ENCODE data around the gene MTOR. TPM values are rescaled to one million over a fixed set of nuclear protein-coding genes. Genes with fewer than 3 reads are reported as not detected.
A peak's percentile ranks its signal among the peaks of the same experiment; 100 is the strongest.
"Not testable (repeated sequence)": the region's sequence is repeated elsewhere in the genome, so short reads cannot be mapped to it uniquely, and the experiment has no call there.

Gene MTOR
- 10 to 100 TPM; 32.9 to 36.2 TPM for total RNA-seq

DNA sequence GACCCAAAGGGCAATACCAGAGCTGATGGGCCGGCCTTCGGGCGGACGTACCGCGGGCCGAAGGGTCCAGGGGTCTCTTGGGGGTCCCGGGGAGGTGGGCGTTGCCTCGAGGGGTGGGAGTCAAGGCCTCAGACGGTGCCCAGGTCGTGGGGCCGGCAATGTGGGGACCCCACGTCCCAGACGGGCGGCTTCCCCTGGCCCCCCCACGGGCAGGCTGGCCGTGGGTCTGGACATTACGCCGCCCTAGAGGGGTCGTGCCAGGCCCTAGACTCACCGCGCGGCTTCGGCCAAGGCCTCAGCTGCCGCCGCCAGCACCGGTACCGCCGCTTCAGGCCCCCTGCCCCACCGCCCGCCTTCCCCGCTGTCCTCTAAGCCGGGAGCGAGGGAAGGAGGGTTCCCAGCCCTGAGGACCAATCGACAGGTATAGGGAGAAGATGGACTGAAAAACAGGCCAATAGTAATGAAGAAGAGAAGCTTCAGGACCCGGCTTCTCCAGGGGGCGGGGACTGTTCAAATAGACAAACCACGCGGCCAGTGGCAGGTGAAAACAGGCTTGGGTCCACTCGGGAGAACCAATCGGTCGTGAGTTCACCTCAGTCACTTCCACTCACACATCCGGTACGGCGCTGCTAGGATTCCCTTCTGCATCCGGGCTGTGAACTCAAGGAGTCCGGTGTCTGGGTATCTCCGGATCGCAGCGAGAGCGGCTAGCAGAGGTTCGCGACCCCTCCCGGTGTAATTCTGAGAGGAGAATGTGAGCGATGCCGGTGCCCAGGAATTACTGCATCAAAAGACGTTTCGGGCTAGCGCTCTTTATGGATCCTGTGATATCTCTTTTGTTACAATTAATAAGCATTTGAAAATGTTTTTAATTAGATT is at the start of gene MTOR:
Gene MTOR, minus strand, starts transcription at position 381 of the 879 bp plus-strand sequence. CDS start 3,142 bp downstream, outside the sequence.
- CTCF ChIA-PET = interaction anchor here (0.6 to 2.5 kb wide), 11 partner anchors 13 to 457 kb away, joined by 3 to 10 read pairs (median 4); partner anchors contain the start of gene FBXO6
- Mint-ChIP-seq H3K27ac (peak within 1 kb of the TSS; percentile 80), H3K4me3 (peak within 1 kb of the TSS; percentile 85), H3K36me3 (ENCODE audit: low read depth) (peaks cover 21% of the 10 kb centered on the region), H3K9me3 (no peaks in the 10 kb centered on the region), H3K4me1 (peaks cover 25% of the 10 kb centered on the region), H3K27me3 (no peaks in the 10 kb centered on the region)
- POLR2A ChIA-PET = interaction anchor here (0.6 to 3.4 kb wide), 27 partner anchors 10 to 647 kb away, joined by 3 to 59 read pairs (median 4); partner anchors contain the start of genes EXOSC10, FBXO6, TARDBP and UBIAD1
- DNase-seq = peak; percentile 98

DNA sequence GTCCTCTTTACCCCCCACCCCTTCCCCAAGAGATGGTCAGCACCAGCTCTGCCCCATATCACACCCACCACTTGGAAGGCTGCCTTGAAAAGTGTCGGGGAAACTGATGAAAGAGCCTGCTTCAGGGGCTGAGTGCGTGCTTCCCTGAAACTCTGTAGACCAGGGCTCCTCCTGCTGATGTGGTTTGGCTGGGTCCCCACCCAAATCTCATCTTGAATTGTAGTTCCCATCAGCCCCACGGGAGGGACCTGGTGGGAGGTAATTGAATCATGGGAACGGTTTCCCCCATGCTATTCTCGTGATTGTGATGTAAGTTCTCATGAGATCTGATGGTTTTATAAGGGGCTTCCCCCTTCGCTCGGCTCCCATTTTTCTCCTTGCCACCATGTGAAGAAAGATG is 47.0 kb upstream of the MTOR start:
- H3K27me3 Mint-ChIP-seq = peaks cover 2% of the 10 kb centered on the region
- no peaks in the 10 kb centered on the region for H3K9me3 Mint-ChIP-seq
- ChIA-PET POLR2A (no interaction called here), CTCF (no interaction called here)
- H3K27ac Mint-ChIP-seq = no peak overlapping the region
- no peak for DNase-seq
- no peak overlapping the region for H3K4me3 Mint-ChIP-seq
- H3K36me3 Mint-ChIP-seq (ENCODE audit: low read depth) = no peaks in the 10 kb centered on the region
- H3K4me1 Mint-ChIP-seq = peaks cover 3% of the 10 kb centered on the region

DNA sequence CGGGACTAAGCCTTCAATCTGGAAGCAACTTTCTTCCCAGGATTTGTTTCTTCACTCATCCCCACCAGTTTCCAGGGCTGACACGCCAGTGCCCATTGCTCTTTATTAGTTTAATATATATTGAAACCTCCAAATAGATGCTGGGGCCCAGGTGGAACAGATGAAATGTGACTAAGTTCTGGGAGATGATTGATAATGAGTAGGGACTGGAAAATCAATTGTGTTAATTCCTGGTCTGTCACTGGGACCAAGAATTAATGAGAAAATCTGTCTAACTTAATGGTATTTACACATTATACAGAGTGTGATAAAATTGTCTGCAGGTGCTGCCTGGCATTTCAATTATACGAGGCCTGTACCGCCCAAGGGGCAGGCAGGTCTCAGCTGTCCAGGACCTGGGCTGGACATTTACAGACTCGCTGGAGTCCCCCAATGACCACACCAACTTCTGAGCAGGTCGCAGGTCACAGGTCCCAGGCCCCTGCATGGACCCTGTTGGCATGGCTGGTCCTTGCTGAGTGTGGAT is 46.4 kb upstream of the MTOR start:
- H3K36me3 Mint-ChIP-seq (ENCODE audit: low read depth) = no peaks in the 10 kb centered on the region
- no peak overlapping the region for H3K4me3 Mint-ChIP-seq
- H3K4me1 Mint-ChIP-seq = peaks cover 3% of the 10 kb centered on the region
- no peaks in the 10 kb centered on the region for H3K9me3 Mint-ChIP-seq
- no peak for DNase-seq
- no peak overlapping the region for H3K27ac Mint-ChIP-seq
- POLR2A ChIA-PET = no interaction called here
- CTCF ChIA-PET = no interaction called here
- H3K27me3 Mint-ChIP-seq = peaks cover 2% of the 10 kb centered on the region

DNA sequence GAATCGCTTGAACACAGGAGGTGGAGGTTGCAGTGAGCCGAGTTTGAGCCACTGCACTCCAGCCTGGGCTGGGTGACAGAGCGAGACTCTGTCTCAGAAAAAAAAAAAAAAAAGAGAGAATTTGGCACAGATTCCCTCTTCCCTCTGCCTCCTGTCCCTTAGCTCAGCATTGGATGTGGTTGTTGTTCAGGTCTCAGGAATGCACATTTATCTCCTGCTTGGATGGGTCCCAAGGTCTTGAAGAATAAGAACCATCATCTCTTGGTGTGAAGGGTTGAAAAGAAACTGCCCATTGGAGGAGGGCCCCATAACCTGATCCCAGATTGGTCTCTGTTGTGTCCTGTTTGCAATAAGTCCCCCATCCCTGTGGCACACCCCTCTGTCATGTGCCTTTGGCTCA is 45.5 kb upstream of the MTOR start:
- ChIA-PET POLR2A (no interaction called here), CTCF (no interaction called here)
- H3K4me3 Mint-ChIP-seq = no peak overlapping the region
- H3K27ac Mint-ChIP-seq = no peak overlapping the region
- H3K27me3 Mint-ChIP-seq = peaks cover 2% of the 10 kb centered on the region
- H3K4me1 Mint-ChIP-seq = peaks cover 3% of the 10 kb centered on the region
- DNase-seq = no peak
- no peaks in the 10 kb centered on the region for H3K36me3 Mint-ChIP-seq (ENCODE audit: low read depth)
- H3K9me3 Mint-ChIP-seq = no peaks in the 10 kb centered on the region

DNA sequence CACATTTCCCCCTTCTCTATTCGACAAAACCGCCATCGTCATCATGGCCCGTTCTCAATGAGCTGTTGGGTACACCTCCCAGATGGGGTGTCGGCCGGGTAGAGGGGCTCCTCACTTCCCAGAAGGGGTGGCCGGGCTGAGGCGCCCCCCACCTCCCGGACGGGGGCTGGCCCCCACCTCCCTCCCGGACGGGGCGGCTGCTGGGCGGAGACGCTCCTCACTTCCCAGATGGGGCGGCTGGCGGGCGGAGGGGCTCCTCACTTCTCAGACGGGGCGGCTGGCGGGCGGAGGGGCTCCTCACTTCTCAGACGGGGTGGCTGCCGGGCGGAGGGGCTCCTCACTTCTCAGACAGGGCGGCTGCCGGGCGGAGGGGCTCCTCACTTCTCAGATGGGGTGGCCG is 43.2 kb upstream of the MTOR start:
- POLR2A ChIA-PET, H3K4me3 Mint-ChIP-seq, H3K27me3 Mint-ChIP-seq: not testable (repeated sequence)

DNA sequence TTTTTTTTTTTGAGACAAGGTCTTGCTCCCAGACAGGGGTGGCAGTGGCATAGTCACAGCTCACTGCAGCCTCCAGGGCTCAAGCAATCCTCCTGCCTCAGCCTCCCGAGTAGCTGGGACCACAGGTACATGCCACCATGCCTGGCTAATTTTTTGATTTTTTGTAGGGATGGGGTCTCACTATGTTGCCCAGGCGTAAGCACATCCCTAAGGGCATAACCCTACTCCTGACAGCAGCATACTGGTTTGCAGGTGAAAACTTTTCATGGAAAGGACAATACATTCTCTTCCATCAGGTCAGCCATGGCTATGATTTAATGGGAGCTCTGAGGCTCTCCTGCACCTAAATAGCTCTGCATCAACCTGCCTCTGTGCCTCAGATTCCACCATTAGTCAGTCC is 40.0 kb upstream of the MTOR start:
- CTCF ChIA-PET = no interaction called here
- no peak overlapping the region for H3K4me3 Mint-ChIP-seq
- no peaks in the 10 kb centered on the region for H3K36me3 Mint-ChIP-seq (ENCODE audit: low read depth)
- DNase-seq = no peak
- POLR2A ChIA-PET = no interaction called here
- no peak overlapping the region for H3K27ac Mint-ChIP-seq
- peaks cover 14% of the 10 kb centered on the region for H3K4me1 Mint-ChIP-seq
- H3K9me3 Mint-ChIP-seq = no peaks in the 10 kb centered on the region
- no peaks in the 10 kb centered on the region for H3K27me3 Mint-ChIP-seq

More for the DNA sequence above, 43.2 kb upstream of the MTOR start:
- H3K9me3 Mint-ChIP-seq; CTCF ChIA-PET; H3K36me3 Mint-ChIP-seq (ENCODE audit: low read depth); H3K27ac Mint-ChIP-seq; DNase-seq; H3K4me1 Mint-ChIP-seq: not testable (repeated sequence)

DNA sequence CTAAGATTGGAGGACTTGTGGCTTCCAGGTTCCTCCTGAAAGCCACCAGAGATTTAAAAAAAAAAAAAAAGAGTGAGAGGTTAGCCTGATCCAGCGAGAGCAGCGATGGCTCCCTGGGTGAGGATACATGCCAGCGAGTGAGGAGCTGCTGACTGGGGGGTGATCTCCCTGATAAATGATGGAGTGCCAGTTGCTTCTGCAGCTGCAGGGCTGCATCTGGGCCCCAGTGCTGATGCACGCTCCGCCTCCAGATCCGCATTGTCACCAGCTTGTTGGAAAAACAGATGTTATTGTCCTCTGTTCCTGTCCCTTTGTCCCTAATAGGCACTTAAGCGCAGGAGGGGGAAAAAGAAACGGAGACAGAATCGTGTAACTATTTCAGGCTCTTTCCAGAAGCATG is 39.2 kb upstream of the MTOR start:
- Mint-ChIP-seq H3K9me3 (no peaks in the 10 kb centered on the region), H3K4me1 (peaks cover 22% of the 10 kb centered on the region), H3K27me3 (no peaks in the 10 kb centered on the region), H3K36me3 (ENCODE audit: low read depth) (peaks cover 2% of the 10 kb centered on the region), H3K27ac (no peak overlapping the region), H3K4me3 (no peak overlapping the region)
- POLR2A ChIA-PET = no interaction called here
- CTCF ChIA-PET = interaction anchor here (1.0 kb wide), 1 partner anchor 344 kb away, joined by 3 read pairs; no protein-coding TSS in a partner anchor
- no peak for DNase-seq

DNA sequence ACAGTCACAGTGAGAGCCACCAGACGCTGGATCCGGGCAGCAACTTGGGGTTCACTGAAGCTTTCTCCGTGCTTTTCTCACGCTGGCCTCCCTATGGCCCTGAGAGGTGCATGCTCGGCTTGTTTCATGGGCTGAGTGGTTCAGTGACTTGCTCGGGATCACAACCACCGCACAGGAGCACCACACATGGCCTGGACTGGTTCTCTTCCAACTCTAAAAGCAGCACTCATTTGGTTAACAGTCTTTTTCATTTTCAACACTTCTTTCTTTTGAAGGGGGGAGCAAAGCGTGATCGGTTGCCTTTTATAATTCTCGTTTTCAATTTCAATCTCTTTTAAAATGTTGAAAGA is 36.8 kb upstream of the MTOR start:
- POLR2A ChIA-PET = interaction anchor here (0.6 kb wide), 1 partner anchor 264 kb away, joined by 3 read pairs; no protein-coding TSS in a partner anchor
- peak overlapping the region; percentile 71 for H3K27ac Mint-ChIP-seq
- no peaks in the 10 kb centered on the region for H3K9me3 Mint-ChIP-seq
- no peaks in the 10 kb centered on the region for H3K27me3 Mint-ChIP-seq
- DNase-seq = no peak
- peaks cover 45% of the 10 kb centered on the region for H3K4me1 Mint-ChIP-seq
- CTCF ChIA-PET = no interaction called here
- H3K36me3 Mint-ChIP-seq (ENCODE audit: low read depth) = peaks cover 14% of the 10 kb centered on the region
- no peak overlapping the region for H3K4me3 Mint-ChIP-seq

DNA sequence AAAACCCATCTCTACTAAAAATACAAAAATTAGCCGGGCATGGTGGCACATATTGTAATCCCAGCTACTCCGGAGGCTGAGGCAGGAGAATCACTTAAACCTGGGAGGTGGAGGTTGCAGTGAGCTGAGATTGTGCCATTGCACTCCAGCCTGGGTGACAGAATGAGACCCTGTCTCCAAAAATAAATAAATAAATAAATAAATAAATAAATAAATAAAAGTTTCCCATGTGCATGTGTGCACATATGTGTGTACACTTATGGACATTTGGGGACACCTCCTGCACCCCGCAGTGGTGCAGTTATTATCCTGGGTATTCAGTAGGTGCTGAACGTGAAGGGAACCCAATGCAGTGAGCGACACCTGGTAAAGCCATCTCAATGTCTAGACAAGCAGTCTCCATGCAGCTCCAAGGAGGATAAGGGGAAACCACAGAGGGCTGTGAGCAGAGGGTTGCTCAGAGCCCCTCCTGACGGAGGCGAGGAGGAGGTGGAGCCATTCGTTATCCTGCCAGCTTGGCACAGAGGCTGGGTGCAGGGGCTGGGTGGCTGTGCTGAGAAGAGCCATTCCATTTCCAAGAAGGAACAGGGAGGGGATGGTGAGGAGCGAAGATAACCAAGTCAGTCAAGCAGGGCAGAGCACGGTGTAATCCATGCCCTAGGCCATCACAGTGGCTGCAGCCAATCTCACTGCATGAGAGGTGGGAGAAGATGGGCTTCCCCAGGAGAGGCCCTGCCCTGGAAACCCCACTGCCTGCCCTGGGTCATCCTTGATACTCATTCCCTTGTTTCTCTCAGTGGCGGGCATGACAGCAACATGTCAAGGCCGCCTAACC is 36.3 kb upstream of the MTOR start:
- peaks cover 45% of the 10 kb centered on the region for H3K4me1 Mint-ChIP-seq
- no peak overlapping the region for H3K4me3 Mint-ChIP-seq
- no peaks in the 10 kb centered on the region for H3K9me3 Mint-ChIP-seq
- ChIA-PET POLR2A (interaction anchor here (0.6 kb wide), 1 partner anchor 263 kb away, joined by 3 read pairs; no protein-coding TSS in a partner anchor), CTCF (no interaction called here)
- H3K36me3 Mint-ChIP-seq (ENCODE audit: low read depth) = peaks cover 14% of the 10 kb centered on the region
- H3K27me3 Mint-ChIP-seq = no peaks in the 10 kb centered on the region
- no peak overlapping the region for H3K27ac Mint-ChIP-seq
- no peak for DNase-seq

DNA sequence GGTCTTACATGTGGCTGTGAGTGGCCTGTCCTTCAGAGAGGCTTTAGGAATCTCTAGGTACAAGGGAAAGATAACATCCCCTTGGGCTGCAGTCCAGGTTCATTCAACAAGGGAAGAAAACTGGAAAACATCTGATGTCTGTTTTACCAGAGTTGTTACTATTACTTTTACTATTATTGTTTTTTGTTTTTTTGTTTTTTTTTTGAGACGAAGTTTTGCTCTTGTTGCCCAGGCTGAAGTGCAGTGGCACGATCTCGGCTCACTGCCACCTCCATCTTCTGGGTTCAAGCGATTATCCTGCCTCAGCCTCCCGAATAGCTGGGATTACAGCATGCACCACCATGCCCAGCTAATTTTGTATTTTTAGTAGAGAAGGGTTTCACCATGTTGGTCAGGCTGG is 35.4 kb upstream of the MTOR start:
- DNase-seq, POLR2A ChIA-PET, H3K9me3 Mint-ChIP-seq, H3K27ac Mint-ChIP-seq, H3K4me3 Mint-ChIP-seq, H3K27me3 Mint-ChIP-seq: not testable (repeated sequence)
- Mint-ChIP-seq H3K4me1 (peaks cover 49% of the 10 kb centered on the region), H3K36me3 (ENCODE audit: low read depth) (peaks cover 14% of the 10 kb centered on the region)
- CTCF ChIA-PET = interaction anchor here (1.7 kb wide), 1 partner anchor 58 kb away, joined by 7 read pairs; no protein-coding TSS in a partner anchor

DNA sequence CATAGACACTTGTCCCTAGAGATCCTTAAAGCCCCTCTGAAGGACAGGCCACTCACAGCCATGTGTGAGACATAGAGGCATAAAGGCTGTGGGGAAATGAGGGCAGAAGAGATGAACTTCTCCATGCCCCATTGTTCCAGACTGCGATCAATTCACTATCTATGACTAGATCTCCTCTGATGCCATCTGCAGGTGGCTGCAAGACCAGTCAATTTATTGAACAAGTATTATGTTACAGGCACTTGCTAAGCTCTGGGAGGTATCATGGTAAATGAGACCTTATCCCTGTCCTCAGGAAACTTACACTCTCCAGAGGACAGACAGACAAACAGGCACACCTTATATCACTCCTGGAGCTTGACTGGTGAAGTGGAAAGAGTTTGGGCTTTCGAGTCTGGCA is 33.6 kb upstream of the MTOR start:
- no peak overlapping the region for H3K4me3 Mint-ChIP-seq
- DNase-seq = no peak
- CTCF ChIA-PET = interaction anchor here (0.7 to 1.7 kb wide), 7 partner anchors 10 to 423 kb away, joined by 3 to 7 read pairs (median 4); no protein-coding TSS in a partner anchor
- no peaks in the 10 kb centered on the region for H3K27me3 Mint-ChIP-seq
- POLR2A ChIA-PET = interaction anchor here (1.0 to 2.5 kb wide), 5 partner anchors 15 to 112 kb away, joined by 3 to 8 read pairs (median 5); partner anchors contain the start of gene MTOR
- no peak overlapping the region for H3K27ac Mint-ChIP-seq
- peaks cover 64% of the 10 kb centered on the region for H3K4me1 Mint-ChIP-seq
- H3K36me3 Mint-ChIP-seq (ENCODE audit: low read depth) = peaks cover 20% of the 10 kb centered on the region
- no peaks in the 10 kb centered on the region for H3K9me3 Mint-ChIP-seq

DNA sequence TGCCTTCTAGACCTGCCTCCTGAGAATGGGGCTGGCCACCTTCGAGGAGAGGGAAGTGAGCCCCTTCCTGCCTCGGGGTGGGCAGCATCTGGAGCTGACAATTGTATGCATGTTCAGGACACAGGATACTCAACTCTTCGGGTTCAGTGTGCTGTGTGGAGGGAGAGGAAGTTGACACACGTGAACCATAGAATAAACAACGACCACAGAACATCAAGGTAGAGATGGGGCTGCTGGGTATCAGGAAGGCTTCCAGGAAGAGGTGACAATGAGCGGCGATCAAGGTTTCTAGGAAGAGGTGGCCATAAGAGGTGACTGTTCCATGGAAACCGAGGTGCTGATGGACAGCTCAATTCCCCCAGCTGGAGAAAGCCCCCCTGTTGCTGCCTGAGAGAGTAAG is 32.6 kb upstream of the MTOR start:
- ChIA-PET CTCF (interaction anchor here (1.0 to 1.6 kb wide), 4 partner anchors 12 to 424 kb away, joined by 3 to 5 read pairs (median 3); no protein-coding TSS in a partner anchor), POLR2A (interaction anchor here (1.0 to 2.5 kb wide), 8 partner anchors 14 to 615 kb away, joined by 3 to 8 read pairs (median 4); partner anchors contain the start of genes EXOSC10 and MTOR)
- no peaks in the 10 kb centered on the region for H3K9me3 Mint-ChIP-seq
- H3K36me3 Mint-ChIP-seq (ENCODE audit: low read depth) = peaks cover 24% of the 10 kb centered on the region
- peak overlapping the region; percentile 85 for H3K27ac Mint-ChIP-seq
- peaks cover 65% of the 10 kb centered on the region for H3K4me1 Mint-ChIP-seq
- H3K4me3 Mint-ChIP-seq = peak overlapping the region; percentile 19
- DNase-seq = peak; percentile 22
- H3K27me3 Mint-ChIP-seq = no peaks in the 10 kb centered on the region

Measured in activated CD4-positive, alpha-beta memory T cell treated with anti-CD3 and anti-CD28 coated beads, Interleukin-2, amount 10 ng/mL, durations not matched to agents 7 days and 5 days (primary cell).